ENCODE data around the gene SAP30BP.
A peak's percentile ranks its signal among the peaks of the same experiment; 100 is the strongest.

SAP30BP gene

GRCh38 chr17:75753514-75754377 is 86.6 kb downstream of the SAP30BP start:
- no peaks in the 10 kb centered on the region for H3K9me3 ChIP-seq (ENCODE audit: control insufficient read depth in 5 of 5, low read length in 5 of 5)
- H3K4me1 ChIP-seq (ENCODE audit: control insufficient read depth in 5 of 5, insufficient read depth in 5 of 5, low read length in 5 of 5) = peaks cover 0 to 33% (median 27%) of the 10 kb centered on the region in 5 donors
- H3K36me3 ChIP-seq (ENCODE audit: control insufficient read depth in 5 of 5, insufficient read depth in 5 of 5, low read length in 5 of 5) = peaks cover 0 to 22% (median 8%) of the 10 kb centered on the region in 5 donors
- H3K27ac ChIP-seq (ENCODE audit: low read depth, low read length) = no peak overlapping the region
- H3K27me3 ChIP-seq (ENCODE audit: control insufficient read depth in 5 of 5, insufficient read depth in 4 of 5, low read length in 5 of 5) = no peaks in the 10 kb centered on the region
- H3K4me3 ChIP-seq (ENCODE audit: low read depth in 1 of 5, low read length in 5 of 5) = peak overlapping the region in 4 of 5 donors; percentile 36 to 62 (median 48)
- peak overlapping the region in 4 of 5 donors; percentile 30 to 68 (median 48) for H3K9ac ChIP-seq (ENCODE audit: low read length in 5 of 5)

- Histone ChIP-seq H3K27me3 (ENCODE audit: control insufficient read depth in 5 of 5, insufficient read depth in 4 of 5, low read length in 5 of 5) (no peaks in the 10 kb centered on the region), H3K36me3 (ENCODE audit: control insufficient read depth in 5 of 5, insufficient read depth in 5 of 5, low read length in 5 of 5) (peaks cover 0 to 25% (median 8%) of the 10 kb centered on the region in 5 donors), H3K4me1 (ENCODE audit: control insufficient read depth in 5 of 5, insufficient read depth in 5 of 5, low read length in 5 of 5) (peaks cover 0 to 32% (median 25%) of the 10 kb centered on the region in 5 donors), H3K9me3 (ENCODE audit: control insufficient read depth in 5 of 5, low read length in 5 of 5) (no peaks in the 10 kb centered on the region), H3K9ac (ENCODE audit: low read length in 5 of 5) (peak overlapping the region in 2 of 5 donors; percentile 47 to 55), H3K4me3 (ENCODE audit: low read depth in 1 of 5, low read length in 5 of 5) (peak overlapping the region in 3 of 5 donors; percentile 47 to 62 (median 48)), H3K27ac (ENCODE audit: low read depth, low read length) (no peak overlapping the region)
Observed at GRCh38 chr17:75754378-75755204, 87.5 kb downstream of the SAP30BP start.

GRCh38 chr17:75755205-75755901 is 88.2 kb downstream of the SAP30BP start:
- H3K27ac ChIP-seq (ENCODE audit: low read depth, low read length) = no peak overlapping the region
- H3K9ac ChIP-seq (ENCODE audit: low read length in 5 of 5) = no peak overlapping the region
- peaks cover 0 to 26% (median 18%) of the 10 kb centered on the region in 5 donors for H3K4me1 ChIP-seq (ENCODE audit: control insufficient read depth in 5 of 5, insufficient read depth in 5 of 5, low read length in 5 of 5)
- H3K27me3 ChIP-seq (ENCODE audit: control insufficient read depth in 5 of 5, insufficient read depth in 4 of 5, low read length in 5 of 5) = no peaks in the 10 kb centered on the region
- H3K36me3 ChIP-seq (ENCODE audit: control insufficient read depth in 5 of 5, insufficient read depth in 5 of 5, low read length in 5 of 5) = peaks cover 0 to 25% (median 8%) of the 10 kb centered on the region in 5 donors
- H3K4me3 ChIP-seq (ENCODE audit: low read depth in 1 of 5, low read length in 5 of 5) = no peak overlapping the region
- no peaks in the 10 kb centered on the region for H3K9me3 ChIP-seq (ENCODE audit: control insufficient read depth in 5 of 5, low read length in 5 of 5)

- H3K36me3 ChIP-seq (ENCODE audit: control insufficient read depth in 5 of 5, insufficient read depth in 5 of 5, low read length in 5 of 5) = peaks cover 0 to 25% (median 8%) of the 10 kb centered on the region in 5 donors
- H3K9me3 ChIP-seq (ENCODE audit: control insufficient read depth in 5 of 5, low read length in 5 of 5) = no peaks in the 10 kb centered on the region
- no peak overlapping the region for H3K27ac ChIP-seq (ENCODE audit: low read depth, low read length)
- no peak overlapping the region for H3K9ac ChIP-seq (ENCODE audit: low read length in 5 of 5)
- no peaks in the 10 kb centered on the region for H3K27me3 ChIP-seq (ENCODE audit: control insufficient read depth in 5 of 5, insufficient read depth in 4 of 5, low read length in 5 of 5)
- no peak overlapping the region for H3K4me3 ChIP-seq (ENCODE audit: low read depth in 1 of 5, low read length in 5 of 5)
- H3K4me1 ChIP-seq (ENCODE audit: control insufficient read depth in 5 of 5, insufficient read depth in 5 of 5, low read length in 5 of 5) = peaks cover 0 to 26% (median 18%) of the 10 kb centered on the region in 5 donors
Observed at GRCh38 chr17:75755990-75756389, 88.9 kb downstream of the SAP30BP start.

GRCh38 chr17:75756451-75757085 is 89.4 kb downstream of the SAP30BP start:
- Histone ChIP-seq H3K9ac (ENCODE audit: low read length in 5 of 5) (peak overlapping the region in 1 of 5 donors; percentile 20), H3K4me3 (ENCODE audit: low read depth in 1 of 5, low read length in 5 of 5) (no peak overlapping the region), H3K27me3 (ENCODE audit: control insufficient read depth in 5 of 5, insufficient read depth in 4 of 5, low read length in 5 of 5) (no peaks in the 10 kb centered on the region), H3K36me3 (ENCODE audit: control insufficient read depth in 5 of 5, insufficient read depth in 5 of 5, low read length in 5 of 5) (peaks cover 0 to 25% (median 8%) of the 10 kb centered on the region in 5 donors), H3K27ac (ENCODE audit: low read depth, low read length) (no peak overlapping the region), H3K9me3 (ENCODE audit: control insufficient read depth in 5 of 5, low read length in 5 of 5) (no peaks in the 10 kb centered on the region), H3K4me1 (ENCODE audit: control insufficient read depth in 5 of 5, insufficient read depth in 5 of 5, low read length in 5 of 5) (peaks cover 0 to 26% (median 18%) of the 10 kb centered on the region in 5 donors)

GRCh38 chr17:75757086-75757681 is 90.0 kb downstream of the SAP30BP start:
- Histone ChIP-seq H3K4me3 (ENCODE audit: low read depth in 1 of 5, low read length in 5 of 5) (no peak overlapping the region), H3K4me1 (ENCODE audit: control insufficient read depth in 5 of 5, insufficient read depth in 5 of 5, low read length in 5 of 5) (peaks cover 0 to 26% (median 18%) of the 10 kb centered on the region in 5 donors), H3K36me3 (ENCODE audit: control insufficient read depth in 5 of 5, insufficient read depth in 5 of 5, low read length in 5 of 5) (peaks cover 0 to 25% (median 8%) of the 10 kb centered on the region in 5 donors), H3K27ac (ENCODE audit: low read depth, low read length) (no peak overlapping the region), H3K27me3 (ENCODE audit: control insufficient read depth in 5 of 5, insufficient read depth in 4 of 5, low read length in 5 of 5) (no peaks in the 10 kb centered on the region), H3K9ac (ENCODE audit: low read length in 5 of 5) (no peak overlapping the region), H3K9me3 (ENCODE audit: control insufficient read depth in 5 of 5, low read length in 5 of 5) (no peaks in the 10 kb centered on the region)
